ENCODE data around the gene SP140L.

The SP140L gene

DNA sequence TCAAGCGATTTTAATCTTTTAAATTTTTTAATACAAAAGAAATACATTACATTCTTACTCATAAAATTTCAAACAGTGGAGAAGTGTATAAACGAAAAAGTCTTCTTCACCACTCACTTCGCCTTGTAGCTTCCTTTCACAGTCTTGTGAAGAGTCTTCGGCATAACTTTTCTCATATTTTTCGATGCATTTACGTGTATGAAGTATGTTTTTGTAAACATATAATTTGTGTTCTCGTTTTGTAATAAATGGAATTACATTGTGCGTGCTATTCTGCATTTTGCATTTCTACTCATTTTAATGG, 1.1 kb downstream of the SP140L start:
- Histone ChIP-seq H4K20me1 (ENCODE audit: insufficient read depth, low read length) (no peaks in the 10 kb centered on the region), H3F3A (ENCODE audit: insufficient read depth, low read length) (no peaks in the 10 kb centered on the region), H3K36me3 (ENCODE audit: insufficient read depth, low read length) (peaks cover 34% of the 10 kb centered on the region), H2AFZ (ENCODE audit: low read length) (no peak overlapping the region), H3K4me2 (ENCODE audit: low read length) (peak overlapping the region; percentile 75), H3K79me2 (ENCODE audit: insufficient read depth, low read length) (peaks cover 24% of the 10 kb centered on the region), H3K27me3 (ENCODE audit: insufficient read depth, low read length) (no peaks in the 10 kb centered on the region), H3K27ac (ENCODE audit: low read depth, low read length, poor library complexity, severe bottlenecking) (peak overlapping the region; percentile 88), H3K9me2 (ENCODE audit: low read depth, low read length) (no peaks in the 10 kb centered on the region), H3K9me3 (ENCODE audit: low read length) (no peaks in the 10 kb centered on the region), H3K9ac (ENCODE audit: low read length) (peak overlapping the region; percentile 64), H3K4me1 (ENCODE audit: insufficient read depth, low read length, severe bottlenecking) (peaks cover 57% of the 10 kb centered on the region), H3K4me3 (ENCODE audit: low read depth, low read length, poor library complexity, severe bottlenecking) (peak overlapping the region; percentile 64)
- TF ChIP-seq, protein P1, sequence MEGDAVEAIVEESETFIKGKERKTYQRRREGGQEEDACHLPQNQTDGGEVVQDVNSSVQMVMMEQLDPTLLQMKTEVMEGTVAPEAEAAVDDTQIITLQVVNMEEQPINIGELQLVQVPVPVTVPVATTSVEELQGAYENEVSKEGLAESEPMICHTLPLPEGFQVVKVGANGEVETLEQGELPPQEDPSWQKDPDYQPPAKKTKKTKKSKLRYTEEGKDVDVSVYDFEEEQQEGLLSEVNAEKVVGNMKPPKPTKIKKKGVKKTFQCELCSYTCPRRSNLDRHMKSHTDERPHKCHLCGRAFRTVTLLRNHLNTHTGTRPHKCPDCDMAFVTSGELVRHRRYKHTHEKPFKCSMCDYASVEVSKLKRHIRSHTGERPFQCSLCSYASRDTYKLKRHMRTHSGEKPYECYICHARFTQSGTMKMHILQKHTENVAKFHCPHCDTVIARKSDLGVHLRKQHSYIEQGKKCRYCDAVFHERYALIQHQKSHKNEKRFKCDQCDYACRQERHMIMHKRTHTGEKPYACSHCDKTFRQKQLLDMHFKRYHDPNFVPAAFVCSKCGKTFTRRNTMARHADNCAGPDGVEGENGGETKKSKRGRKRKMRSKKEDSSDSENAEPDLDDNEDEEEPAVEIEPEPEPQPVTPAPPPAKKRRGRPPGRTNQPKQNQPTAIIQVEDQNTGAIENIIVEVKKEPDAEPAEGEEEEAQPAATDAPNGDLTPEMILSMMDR (IDR thresholded peaks at IDR 0.05; ENCODE audit: low read length), result no peak
- no peak for TF ChIP-seq EZH2 (IDR thresholded peaks at IDR 0.05; ENCODE audit: borderline replicate concordance, low read length)

DNA sequence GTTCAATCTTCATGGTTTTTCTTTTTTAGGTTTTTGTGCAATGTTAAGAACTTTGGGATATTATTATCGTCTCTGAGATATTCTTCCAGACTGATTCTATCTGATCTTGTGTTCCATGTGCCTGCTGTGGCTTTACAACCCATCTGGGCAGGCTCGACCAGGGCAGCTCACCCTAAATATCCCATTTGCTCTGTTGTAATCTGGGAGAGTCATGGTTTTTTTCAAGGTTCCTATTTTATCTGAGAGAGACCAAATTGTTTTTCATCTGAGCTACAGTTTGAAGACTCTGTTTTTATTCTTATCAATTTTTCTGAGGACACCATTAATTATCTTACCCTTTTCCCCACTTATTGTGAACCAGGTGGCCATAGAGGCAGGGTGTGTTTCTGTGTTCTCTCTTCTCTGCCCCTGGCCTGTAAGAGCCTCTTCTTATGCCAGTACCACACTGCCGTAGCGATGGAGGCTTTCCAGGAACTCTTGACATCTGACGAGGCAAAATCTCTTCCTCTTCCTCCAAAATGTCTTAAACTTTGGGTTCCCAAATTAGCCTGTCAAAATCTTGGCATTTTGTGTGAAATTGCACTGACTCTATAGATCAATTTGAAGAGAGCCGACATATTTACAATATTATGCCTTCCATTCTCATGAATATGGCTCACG, 3.1 kb downstream of the SP140L start:
- no peaks in the 10 kb centered on the region for H3K27me3 ChIP-seq (ENCODE audit: insufficient read depth, low read length)
- H3K9me3 ChIP-seq (ENCODE audit: low read length), result no peaks in the 10 kb centered on the region
- H3K27ac ChIP-seq (ENCODE audit: low read depth, low read length, poor library complexity, severe bottlenecking), result no peak overlapping the region
- no peak overlapping the region for H3K4me2 ChIP-seq (ENCODE audit: low read length)
- no peaks in the 10 kb centered on the region for H4K20me1 ChIP-seq (ENCODE audit: insufficient read depth, low read length)
- no peak overlapping the region for H3K4me3 ChIP-seq (ENCODE audit: low read depth, low read length, poor library complexity, severe bottlenecking)
- H3K9me2 ChIP-seq (ENCODE audit: low read depth, low read length), result no peaks in the 10 kb centered on the region
- H2AFZ ChIP-seq (ENCODE audit: low read length), result no peak overlapping the region
- no peak overlapping the region for H3K9ac ChIP-seq (ENCODE audit: low read length)
- no peak for TF ChIP-seq EZH2 (IDR thresholded peaks at IDR 0.05; ENCODE audit: borderline replicate concordance, low read length)
- TF ChIP-seq, protein P1 (IDR thresholded peaks at IDR 0.05; ENCODE audit: low read length), result no peak
- no peaks in the 10 kb centered on the region for H3F3A ChIP-seq (ENCODE audit: insufficient read depth, low read length)
- peaks cover 42% of the 10 kb centered on the region for H3K4me1 ChIP-seq (ENCODE audit: insufficient read depth, low read length, severe bottlenecking)
- peaks cover 24% of the 10 kb centered on the region for H3K79me2 ChIP-seq (ENCODE audit: insufficient read depth, low read length)
- H3K36me3 ChIP-seq (ENCODE audit: insufficient read depth, low read length), result peaks cover 47% of the 10 kb centered on the region

DNA sequence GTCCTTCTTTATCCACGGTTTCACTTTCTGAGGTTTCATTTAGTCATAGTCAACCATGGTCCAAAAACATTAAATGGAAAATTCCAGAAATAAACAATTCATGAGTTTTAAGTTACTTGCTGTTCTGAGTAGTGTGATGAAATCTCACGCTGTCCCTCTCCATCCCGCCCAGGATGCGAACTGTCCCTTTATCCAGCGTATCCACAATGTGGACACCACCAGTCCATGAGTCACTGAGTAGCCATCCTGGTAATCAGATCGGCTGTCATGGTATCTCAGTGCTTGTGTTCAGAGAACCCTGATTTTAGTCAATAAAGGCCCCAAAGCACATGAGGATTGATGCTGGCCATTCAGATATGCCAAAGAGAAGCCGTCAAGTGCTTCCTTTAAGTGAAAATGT, 3.7 kb downstream of the SP140L start:
- Histone ChIP-seq H3F3A (ENCODE audit: insufficient read depth, low read length) (no peaks in the 10 kb centered on the region), H3K27me3 (ENCODE audit: insufficient read depth, low read length) (no peaks in the 10 kb centered on the region), H3K4me2 (ENCODE audit: low read length) (no peak overlapping the region), H3K4me3 (ENCODE audit: low read depth, low read length, poor library complexity, severe bottlenecking) (no peak overlapping the region), H3K79me2 (ENCODE audit: insufficient read depth, low read length) (peaks cover 29% of the 10 kb centered on the region), H3K9me3 (ENCODE audit: low read length) (0 out of 2 replicates have a peak, but pooled peaks cover 2% of the 10 kb centered on the region), H3K9ac (ENCODE audit: low read length) (no peak overlapping the region), H4K20me1 (ENCODE audit: insufficient read depth, low read length) (no peaks in the 10 kb centered on the region), H2AFZ (ENCODE audit: low read length) (no peak overlapping the region), H3K27ac (ENCODE audit: low read depth, low read length, poor library complexity, severe bottlenecking) (no peak overlapping the region), H3K36me3 (ENCODE audit: insufficient read depth, low read length) (peaks cover 54% of the 10 kb centered on the region), H3K4me1 (ENCODE audit: insufficient read depth, low read length, severe bottlenecking) (peaks cover 37% of the 10 kb centered on the region), H3K9me2 (ENCODE audit: low read depth, low read length) (no peaks in the 10 kb centered on the region)
- no peak for TF ChIP-seq EZH2 (IDR thresholded peaks at IDR 0.05; ENCODE audit: borderline replicate concordance, low read length)
- TF ChIP-seq, protein P1 (IDR thresholded peaks at IDR 0.05; ENCODE audit: low read length), result no peak
